Fibroblast of lung (primary cell): ENCODE results near the gene SRP9.

Experiments
- EZH2 ChIP-seq: IDR thresholded peaks from 2 replicates; pipeline ENCODE4 v1.5.1; 2012; ENCODE audit warnings: low read length, control low read depth, mild to moderate bottlenecking; ENCODE audit errors: missing control alignments
- TF ChIP-seq, protein P1 (sequence below), 2 donors: IDR thresholded peaks in 1 of 2; conservative IDR thresholded peaks in 1 of 2; 1 replicate in 1 of 2; 2 replicates in 1 of 2; pipeline ENCODE4 v1.5.1; 2011 to 2012; ENCODE audit warnings: low read length in 2 of 2, control low read depth in 1 of 2, inconsistent platforms in 1 of 2, low read depth in 1 of 2, mild to moderate bottlenecking in 1 of 2

DNA sequence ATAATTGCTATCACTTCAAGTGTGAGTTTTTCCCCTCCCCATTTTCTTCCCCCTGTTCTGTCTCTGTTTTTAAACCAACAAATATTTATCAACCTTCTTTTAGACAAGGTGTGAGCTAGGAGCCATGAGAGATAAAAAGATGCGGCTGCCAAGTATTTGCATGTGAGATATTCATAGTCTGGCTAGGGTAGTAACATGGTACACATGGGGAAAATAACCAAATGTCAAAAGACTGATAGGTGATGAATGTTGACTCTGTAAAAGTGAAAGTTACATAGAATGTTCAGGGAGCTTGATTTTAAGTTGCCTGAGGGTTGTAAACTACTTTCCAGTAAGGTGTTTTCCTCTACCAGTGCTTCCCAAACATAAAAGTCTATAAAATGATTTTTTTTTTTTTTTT, 25.4 kb upstream of the SRP9 start:
- TF ChIP-seq, protein P1, sequence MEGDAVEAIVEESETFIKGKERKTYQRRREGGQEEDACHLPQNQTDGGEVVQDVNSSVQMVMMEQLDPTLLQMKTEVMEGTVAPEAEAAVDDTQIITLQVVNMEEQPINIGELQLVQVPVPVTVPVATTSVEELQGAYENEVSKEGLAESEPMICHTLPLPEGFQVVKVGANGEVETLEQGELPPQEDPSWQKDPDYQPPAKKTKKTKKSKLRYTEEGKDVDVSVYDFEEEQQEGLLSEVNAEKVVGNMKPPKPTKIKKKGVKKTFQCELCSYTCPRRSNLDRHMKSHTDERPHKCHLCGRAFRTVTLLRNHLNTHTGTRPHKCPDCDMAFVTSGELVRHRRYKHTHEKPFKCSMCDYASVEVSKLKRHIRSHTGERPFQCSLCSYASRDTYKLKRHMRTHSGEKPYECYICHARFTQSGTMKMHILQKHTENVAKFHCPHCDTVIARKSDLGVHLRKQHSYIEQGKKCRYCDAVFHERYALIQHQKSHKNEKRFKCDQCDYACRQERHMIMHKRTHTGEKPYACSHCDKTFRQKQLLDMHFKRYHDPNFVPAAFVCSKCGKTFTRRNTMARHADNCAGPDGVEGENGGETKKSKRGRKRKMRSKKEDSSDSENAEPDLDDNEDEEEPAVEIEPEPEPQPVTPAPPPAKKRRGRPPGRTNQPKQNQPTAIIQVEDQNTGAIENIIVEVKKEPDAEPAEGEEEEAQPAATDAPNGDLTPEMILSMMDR (conservative IDR thresholded peaks at IDR 0.05 in 1 of 2, IDR thresholded peaks at IDR 0.05 in 1 of 2; ENCODE audit: low read depth in 1 of 2, low read length in 2 of 2), result no peak
- TF ChIP-seq EZH2, result no peak
